ENCODE data around the gene CETP. TPM values are rescaled to one million over a fixed set of nuclear protein-coding genes. Genes with fewer than 3 reads are reported as not detected.

Gene CETP
- total and polyA plus RNA-seq, 9 of the 15 experiments (the other 6 are each of a cell fraction or from before 2014, with no cell fraction given) = 0.07 to 0.11 TPM; not detected in 7

GRCh38 chr16:56923481-56924091 lies 38.2 kb upstream of the CETP start:
- Histone ChIP-seq H3K9me3 (replicated peaks; ENCODE audit: control insufficient read depth, insufficient read depth, low read depth, low read length) (no peaks in the 10 kb centered on the region), H2AFZ (ENCODE audit: low read depth, low read length) (no peak overlapping the region), H3K9me1 (ENCODE audit: control insufficient read depth, insufficient read depth, low read length) (no peaks in the 10 kb centered on the region), H3K9ac (ENCODE audit: insufficient read depth in 1 of 2, low read depth in 2 of 2, low read length in 2 of 2) (no peak overlapping the region), H3K79me2 (ENCODE audit: control insufficient read depth, insufficient read depth, low read length) (no peaks in the 10 kb centered on the region), H3K27ac (ENCODE audit: extremely low read depth, low read depth, low read length) (no peak overlapping the region), H3K4me1 (replicated peaks in 1 of 2; ENCODE audit: control insufficient read depth in 2 of 2, insufficient read depth in 2 of 2, low read length in 2 of 2) (no peaks in the 10 kb centered on the region; a peak in 1 of 5 replicates), H3K36me3 (ENCODE audit: control insufficient read depth, insufficient read depth, low read length) (no peaks in the 10 kb centered on the region), H3K4me3 (no peak overlapping the region), H3K27me3 (ENCODE audit: control insufficient read depth in 2 of 2, insufficient read depth in 2 of 2, low read length in 2 of 2) (peaks cover 13 to 23% of the 10 kb centered on the region in 2 experiments; a peak in 4 of 5 replicates), H4K20me1 (replicated peaks; ENCODE audit: control insufficient read depth, insufficient read depth, low read length) (no peaks in the 10 kb centered on the region), H3K4me2 (ENCODE audit: insufficient read depth, low read length) (no peak overlapping the region)
- TF ChIP-seq PTRF (tag; IDR thresholded peaks at IDR 0.05) (no peak), CEBPB (tag; IDR thresholded peaks at IDR 0.05) (0 out of 2 replicates have a peak, but pooled peaks have one; percentile 20), ATF6 (CRISPR knock-in tag; IDR thresholded peaks at IDR 0.05) (no peak)
- no TSS peak for BruUV-seq (replicated peaks)
- WGBS (ENCODE audit: insufficient coverage, low coverage, missing lambda C conversion rate) = 54% methylated on average over 9 of the region's 9 CpGs
- DNase-seq (ENCODE audit: extremely low read depth in 1 of 4, low spot score in 3 of 4) = no peak
- FAIRE-seq = no peak
- ChIA-PET POLR2A (interaction anchor here (0.7 to 1.6 kb wide), 3 partner anchors 9 to 11 kb away, joined by 3 to 4 read pairs (median 3); no protein-coding TSS in a partner anchor), CTCF (ENCODE audit: low intra/inter-chr PET ratio) (interaction anchor here (0.7 kb wide), 1 partner anchor 28 kb away, joined by 4 read pairs; no protein-coding TSS in a partner anchor)
- no peak for ATAC-seq
- in situ Hi-C loops (cut with MboI) = no loop called here
- intact Hi-C loops (cut with micrococcal nuclease) = no loop called here

Data from K562 (cell line).